Fibroblast of lung (primary cell): ENCODE data around the gene PDLIM5. TPM values are rescaled to one million over a fixed set of nuclear protein-coding genes. Genes with fewer than 3 reads are reported as not detected.
A peak's percentile ranks its signal among the peaks of the same experiment; 100 is the strongest.

Experiments used
- DNase-seq, 2 donors: peaks; one replicate each; pipeline versions ENCODE4 v3.0.0 to v3.0.0-alpha.2; 2010; ENCODE audit warnings: low read depth in 2 of 2
- H2AFZ ChIP-seq: 2 replicates; pipeline ENCODE4 v1.5.1; 2012; ENCODE audit warnings: low read length, control low read depth, inconsistent platforms
- H3K27ac ChIP-seq: 2 replicates; pipeline ENCODE4 v1.5.1; 2011; ENCODE audit warnings: low read length, control low read depth; ENCODE audit not compliant: insufficient read depth
- H3K27me3 ChIP-seq: 2 replicates; pipeline ENCODE4 v1.5.1; 2011; ENCODE audit warnings: mild to moderate bottlenecking, low read length; ENCODE audit not compliant: control insufficient read depth, insufficient read depth
- H3K36me3 ChIP-seq: 2 replicates; pipeline ENCODE4 v1.5.1; 2011; ENCODE audit warnings: low read length; ENCODE audit not compliant: control insufficient read depth, insufficient read depth
- H3K4me1 ChIP-seq: 2 replicates; pipeline ENCODE4 v1.5.1; 2011; ENCODE audit warnings: low read length; ENCODE audit not compliant: control insufficient read depth, insufficient read depth; ENCODE audit errors: extremely low read depth
- H3K4me2 ChIP-seq: 2 replicates; pipeline ENCODE4 v1.5.1; 2011; ENCODE audit warnings: low read length, control low read depth; ENCODE audit not compliant: insufficient read depth; ENCODE audit errors: extremely low read depth
- H3K4me3 ChIP-seq, 4 experiments: fragments of 200-600 bp in 1 of 4; sonication (generic) in 1 of 4; replicated peaks in 1 of 4; 2 replicates each; pipeline ENCODE4 v1.5.1; 2011 to 2016; ENCODE audit warnings: low read length in 4 of 4, low read depth in 3 of 4, mild to moderate bottlenecking in 3 of 4, control low read depth in 2 of 4, inconsistent platforms in 1 of 4, mixed read lengths in 1 of 4; ENCODE audit not compliant: insufficient read depth in 1 of 4; ENCODE audit errors: control extremely low read depth in 1 of 4
- H3K79me2 ChIP-seq: 2 replicates; pipeline ENCODE4 v1.5.1; 2012; ENCODE audit warnings: mild to moderate bottlenecking, low read length, inconsistent platforms; ENCODE audit not compliant: control insufficient read depth, insufficient read depth
- H3K9ac ChIP-seq: 2 replicates; pipeline ENCODE4 v1.5.1; 2011; ENCODE audit warnings: mild to moderate bottlenecking, low read length, control low read depth; ENCODE audit not compliant: insufficient read depth
- H3K9me3 ChIP-seq: 2 replicates; pipeline ENCODE4 v1.5.1; 2012; ENCODE audit warnings: low read depth, low read length; ENCODE audit not compliant: control insufficient read depth, insufficient read depth
- H4K20me1 ChIP-seq: 2 replicates; pipeline ENCODE4 v1.5.1; 2011; ENCODE audit warnings: low read length; ENCODE audit not compliant: control insufficient read depth, insufficient read depth; ENCODE audit errors: extremely low read depth
- EZH2 ChIP-seq: IDR thresholded peaks from 2 replicates; pipeline ENCODE4 v1.5.1; 2012; ENCODE audit warnings: low read length, control low read depth, mild to moderate bottlenecking; ENCODE audit errors: missing control alignments
- polyA plus RNA-seq, 2 donors: library from polyadenylated mRNA; depleted of rRNA in 1 of 2; stranded (reverse) in 1 of 2; unstranded in 1 of 2; fragments of >200 nt; gene quantifications; 2 replicates each; pipeline ENCODE4 v1.2.1, GENCODE V29; 2011 to 2012; ENCODE audit warnings: missing spikeins in 1 of 2
- total RNA-seq: library from RNA; depleted of rRNA; stranded (reverse); fragments of >200 nt; gene quantifications from 2 replicates; pipeline ENCODE4 v1.2.1, GENCODE V29; 2014
- TF ChIP-seq, protein P1 (sequence below), 2 donors: IDR thresholded peaks in 1 of 2; conservative IDR thresholded peaks in 1 of 2; 1 replicate in 1 of 2; 2 replicates in 1 of 2; pipeline ENCODE4 v1.5.1; 2011 to 2012; ENCODE audit warnings: low read length in 2 of 2, control low read depth in 1 of 2, inconsistent platforms in 1 of 2, low read depth in 1 of 2, mild to moderate bottlenecking in 1 of 2

The PDLIM5 gene
- total and polyA plus RNA-seq, 2 donors (not counting 1 experiment from before 2014, with no cell fraction given), result 28.4 to 113 TPM

GRCh38 chr4:94558392-94558904, 106.7 kb downstream of the PDLIM5 start:
- H2AFZ ChIP-seq, result no peak overlapping the region
- H4K20me1 ChIP-seq, result no peaks in the 10 kb centered on the region
- H3K4me2 ChIP-seq, result no peak overlapping the region
- no peak for DNase-seq
- H3K9me3 ChIP-seq, result no peaks in the 10 kb centered on the region
- H3K79me2 ChIP-seq, result peaks cover 7% of the 10 kb centered on the region
- no peak overlapping the region for H3K4me3 ChIP-seq
- H3K27me3 ChIP-seq, result no peaks in the 10 kb centered on the region
- no peak overlapping the region for H3K27ac ChIP-seq
- no peak for TF ChIP-seq EZH2
- TF ChIP-seq, protein P1, sequence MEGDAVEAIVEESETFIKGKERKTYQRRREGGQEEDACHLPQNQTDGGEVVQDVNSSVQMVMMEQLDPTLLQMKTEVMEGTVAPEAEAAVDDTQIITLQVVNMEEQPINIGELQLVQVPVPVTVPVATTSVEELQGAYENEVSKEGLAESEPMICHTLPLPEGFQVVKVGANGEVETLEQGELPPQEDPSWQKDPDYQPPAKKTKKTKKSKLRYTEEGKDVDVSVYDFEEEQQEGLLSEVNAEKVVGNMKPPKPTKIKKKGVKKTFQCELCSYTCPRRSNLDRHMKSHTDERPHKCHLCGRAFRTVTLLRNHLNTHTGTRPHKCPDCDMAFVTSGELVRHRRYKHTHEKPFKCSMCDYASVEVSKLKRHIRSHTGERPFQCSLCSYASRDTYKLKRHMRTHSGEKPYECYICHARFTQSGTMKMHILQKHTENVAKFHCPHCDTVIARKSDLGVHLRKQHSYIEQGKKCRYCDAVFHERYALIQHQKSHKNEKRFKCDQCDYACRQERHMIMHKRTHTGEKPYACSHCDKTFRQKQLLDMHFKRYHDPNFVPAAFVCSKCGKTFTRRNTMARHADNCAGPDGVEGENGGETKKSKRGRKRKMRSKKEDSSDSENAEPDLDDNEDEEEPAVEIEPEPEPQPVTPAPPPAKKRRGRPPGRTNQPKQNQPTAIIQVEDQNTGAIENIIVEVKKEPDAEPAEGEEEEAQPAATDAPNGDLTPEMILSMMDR (conservative IDR thresholded peaks at IDR 0.05 in 1 of 2, IDR thresholded peaks at IDR 0.05 in 1 of 2; ENCODE audit: low read depth in 1 of 2, low read length in 2 of 2), result no peak
- no peaks in the 10 kb centered on the region for H3K36me3 ChIP-seq
- peaks cover 5% of the 10 kb centered on the region for H3K4me1 ChIP-seq
- no peak overlapping the region for H3K9ac ChIP-seq

DNA sequence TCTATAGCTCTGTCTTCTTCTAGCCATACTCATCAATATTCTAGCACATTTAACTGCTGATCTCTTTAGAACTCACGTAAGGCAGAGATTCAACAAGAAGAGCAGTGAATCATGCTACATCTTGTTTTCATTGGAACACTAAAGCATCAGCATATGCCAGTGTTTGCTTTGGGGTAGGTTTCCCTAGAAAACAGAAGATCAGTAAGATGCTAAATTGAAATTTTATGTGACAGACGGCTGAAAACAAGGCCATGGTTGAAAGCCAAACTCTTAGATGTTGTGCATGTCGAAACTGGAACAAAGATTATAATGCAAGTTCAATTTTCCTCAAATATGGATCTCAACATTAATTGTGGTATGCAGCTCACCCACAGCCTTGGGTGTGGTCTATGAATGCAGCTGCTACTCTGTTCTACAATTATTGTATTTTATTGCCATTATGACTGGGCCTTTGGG, 107.6 kb downstream of the PDLIM5 start:
- Histone ChIP-seq H3K4me1 (peaks cover 5% of the 10 kb centered on the region), H3K27ac (no peak overlapping the region), H3K79me2 (peaks cover 9% of the 10 kb centered on the region), H4K20me1 (no peaks in the 10 kb centered on the region), H3K27me3 (no peaks in the 10 kb centered on the region), H3K9ac (no peak overlapping the region), H3K4me3 (no peak overlapping the region), H3K36me3 (no peaks in the 10 kb centered on the region), H3K4me2 (no peak overlapping the region), H3K9me3 (no peaks in the 10 kb centered on the region), H2AFZ (no peak overlapping the region)
- TF ChIP-seq, protein P1 (conservative IDR thresholded peaks at IDR 0.05 in 1 of 2, IDR thresholded peaks at IDR 0.05 in 1 of 2; ENCODE audit: low read depth in 1 of 2, low read length in 2 of 2), result no peak
- TF ChIP-seq EZH2, result no peak
- peak; percentile 65 to 74 for DNase-seq

DNA sequence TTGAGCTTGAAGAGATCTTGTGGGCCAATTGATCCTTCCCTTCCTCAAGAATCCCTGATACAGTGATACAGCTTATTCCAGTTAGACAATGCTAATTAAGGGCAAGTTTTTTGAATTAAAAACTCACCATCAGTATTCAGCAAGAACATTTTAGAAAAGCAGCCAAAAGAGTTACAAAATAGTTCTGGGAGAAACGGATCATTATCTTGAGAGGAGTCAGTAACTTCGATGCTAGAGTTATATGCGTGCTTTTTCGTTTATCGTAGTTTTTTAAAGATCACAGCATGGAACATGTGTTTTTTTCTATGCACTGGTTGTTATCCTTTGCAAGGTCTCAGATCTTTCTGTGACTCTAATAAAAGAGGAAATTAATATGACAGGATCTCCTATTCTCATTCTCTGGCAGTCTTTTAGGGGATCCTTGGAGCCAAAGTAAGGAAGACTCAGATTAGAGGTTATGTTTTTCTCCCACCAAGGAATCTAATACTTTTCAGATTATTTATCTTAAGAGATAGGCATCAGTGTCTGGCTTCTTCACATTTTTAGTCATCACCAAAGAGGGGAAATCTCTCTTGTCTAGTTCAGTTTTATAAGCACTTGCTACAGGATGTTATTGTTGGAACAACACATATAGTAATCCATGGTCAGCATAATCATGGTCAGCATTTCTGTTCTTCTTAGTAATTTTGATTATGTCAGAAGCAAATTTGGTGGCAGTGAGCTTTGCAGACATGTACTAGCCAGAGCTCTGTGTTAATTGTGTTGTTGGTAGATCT, 109.7 kb downstream of the PDLIM5 start:
- Histone ChIP-seq H3K4me2 (no peak overlapping the region), H4K20me1 (no peaks in the 10 kb centered on the region), H3K4me1 (peaks cover 5% of the 10 kb centered on the region), H3K27me3 (no peaks in the 10 kb centered on the region), H3K36me3 (no peaks in the 10 kb centered on the region), H3K9ac (no peak overlapping the region), H3K9me3 (no peaks in the 10 kb centered on the region), H3K4me3 (no peak overlapping the region), H3K79me2 (peaks cover 11% of the 10 kb centered on the region), H2AFZ (no peak overlapping the region), H3K27ac (no peak overlapping the region)
- TF ChIP-seq EZH2, result no peak
- TF ChIP-seq, protein P1 (conservative IDR thresholded peaks at IDR 0.05 in 1 of 2, IDR thresholded peaks at IDR 0.05 in 1 of 2; ENCODE audit: low read depth in 1 of 2, low read length in 2 of 2), result no peak
- DNase-seq, result peak; percentile 61 to 96
